ENCODE data around the gene ERICH6B. TPM values are rescaled to one million over a fixed set of nuclear protein-coding genes. Genes with fewer than 3 reads are reported as not detected.
"Not testable (repeated sequence)": the region's sequence is repeated elsewhere in the genome, so short reads cannot be mapped to it uniquely, and the experiment has no call there.

ERICH6B gene
- total RNA-seq, 4 donors from 2014 or later = not detected

DNA sequence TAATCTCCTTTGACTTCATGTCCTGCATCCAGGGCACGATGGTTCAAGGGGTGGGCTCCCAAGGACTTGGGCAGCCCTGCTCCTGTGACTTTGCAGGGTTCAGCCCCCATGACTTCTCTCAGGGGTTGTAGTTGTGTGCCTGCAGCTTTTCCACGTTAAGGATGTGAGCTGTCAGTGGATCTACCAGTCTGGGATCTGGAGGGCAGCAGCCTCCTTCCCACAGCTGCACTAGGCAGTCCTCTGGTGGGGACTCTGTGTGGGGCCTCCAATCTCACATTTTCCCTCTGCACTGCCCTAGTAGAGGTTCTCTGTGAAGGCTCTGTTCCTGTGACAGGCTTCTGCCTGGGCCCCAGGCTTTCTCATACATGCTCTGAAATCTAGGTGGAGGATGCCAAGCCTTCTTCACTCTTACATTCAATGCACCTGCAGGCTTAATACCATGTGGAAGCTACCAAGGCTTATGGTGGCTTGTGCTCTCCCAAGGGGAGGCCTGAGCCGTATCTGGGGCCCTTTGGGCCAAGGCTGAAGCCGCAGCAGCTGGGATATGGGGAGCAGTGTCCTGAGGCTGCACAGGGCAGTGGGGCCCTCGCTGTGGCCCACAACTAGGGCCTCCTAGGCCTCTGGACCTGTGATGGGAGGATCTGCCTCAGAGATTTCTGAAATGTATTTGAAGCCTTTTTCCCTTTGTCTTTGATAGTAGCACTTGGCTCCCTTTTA lies 39.3 kb upstream of the ERICH6B start:
- no peak for TF ChIP-seq POLR2A (IDR thresholded peaks at IDR 0.05)
- TF ChIP-seq, protein P1, sequence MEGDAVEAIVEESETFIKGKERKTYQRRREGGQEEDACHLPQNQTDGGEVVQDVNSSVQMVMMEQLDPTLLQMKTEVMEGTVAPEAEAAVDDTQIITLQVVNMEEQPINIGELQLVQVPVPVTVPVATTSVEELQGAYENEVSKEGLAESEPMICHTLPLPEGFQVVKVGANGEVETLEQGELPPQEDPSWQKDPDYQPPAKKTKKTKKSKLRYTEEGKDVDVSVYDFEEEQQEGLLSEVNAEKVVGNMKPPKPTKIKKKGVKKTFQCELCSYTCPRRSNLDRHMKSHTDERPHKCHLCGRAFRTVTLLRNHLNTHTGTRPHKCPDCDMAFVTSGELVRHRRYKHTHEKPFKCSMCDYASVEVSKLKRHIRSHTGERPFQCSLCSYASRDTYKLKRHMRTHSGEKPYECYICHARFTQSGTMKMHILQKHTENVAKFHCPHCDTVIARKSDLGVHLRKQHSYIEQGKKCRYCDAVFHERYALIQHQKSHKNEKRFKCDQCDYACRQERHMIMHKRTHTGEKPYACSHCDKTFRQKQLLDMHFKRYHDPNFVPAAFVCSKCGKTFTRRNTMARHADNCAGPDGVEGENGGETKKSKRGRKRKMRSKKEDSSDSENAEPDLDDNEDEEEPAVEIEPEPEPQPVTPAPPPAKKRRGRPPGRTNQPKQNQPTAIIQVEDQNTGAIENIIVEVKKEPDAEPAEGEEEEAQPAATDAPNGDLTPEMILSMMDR (IDR thresholded peaks at IDR 0.05) = no peak
- intact Hi-C loops (cut with DNase I; ENCODE audit: low total_unique reads) = no loop called here
- Histone ChIP-seq H3K9me3 (no peaks in the 10 kb centered on the region), H3K27ac (no peak overlapping the region), H3K36me3 (no peaks in the 10 kb centered on the region), H3K27me3 (no peaks in the 10 kb centered on the region), H3K4me3 (no peak overlapping the region), H3K4me1 (no peaks in the 10 kb centered on the region)
- no peak for DNase-seq

- H3K9me3 ChIP-seq; intact Hi-C loops (cut with DNase I; ENCODE audit: low total_unique reads); H3K27ac ChIP-seq; H3K27me3 ChIP-seq; H3K4me1 ChIP-seq; DNase-seq; H3K36me3 ChIP-seq; H3K4me3 ChIP-seq: not testable (repeated sequence)
Observed at GRCh38 chr13:45645263-45645662, 29.7 kb upstream of the ERICH6B start.

DNA sequence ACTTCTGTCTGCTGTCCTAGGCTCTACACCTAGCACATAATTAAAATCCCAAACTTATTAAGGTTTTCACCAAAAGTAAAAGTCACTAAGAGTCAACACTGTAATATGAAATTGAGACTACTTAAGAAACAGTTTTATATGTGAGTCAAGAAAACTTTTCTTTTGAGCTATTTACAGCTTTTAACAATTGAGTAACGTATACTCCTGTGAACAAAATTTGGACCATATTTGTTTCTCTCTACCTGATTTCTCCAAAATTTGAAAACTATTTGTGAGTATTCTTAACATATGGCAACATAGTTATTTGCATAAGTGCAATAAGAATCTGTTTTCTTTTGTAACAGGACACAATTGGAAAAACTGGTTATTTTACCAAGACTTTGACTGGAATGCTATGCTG lies 26.6 kb upstream of the ERICH6B start:
- intact Hi-C loops (cut with DNase I; ENCODE audit: low total_unique reads); H3K27me3 ChIP-seq; DNase-seq; H3K27ac ChIP-seq; H3K36me3 ChIP-seq; H3K4me3 ChIP-seq; H3K9me3 ChIP-seq; H3K4me1 ChIP-seq: not testable (repeated sequence)

- H3K27me3 ChIP-seq; H3K27ac ChIP-seq; DNase-seq; H3K9me3 ChIP-seq; intact Hi-C loops (cut with DNase I; ENCODE audit: low total_unique reads); H3K4me3 ChIP-seq; H3K4me1 ChIP-seq; H3K36me3 ChIP-seq: not testable (repeated sequence)
Observed at GRCh38 chr13:45635291-45635690, 19.8 kb upstream of the ERICH6B start.

DNA sequence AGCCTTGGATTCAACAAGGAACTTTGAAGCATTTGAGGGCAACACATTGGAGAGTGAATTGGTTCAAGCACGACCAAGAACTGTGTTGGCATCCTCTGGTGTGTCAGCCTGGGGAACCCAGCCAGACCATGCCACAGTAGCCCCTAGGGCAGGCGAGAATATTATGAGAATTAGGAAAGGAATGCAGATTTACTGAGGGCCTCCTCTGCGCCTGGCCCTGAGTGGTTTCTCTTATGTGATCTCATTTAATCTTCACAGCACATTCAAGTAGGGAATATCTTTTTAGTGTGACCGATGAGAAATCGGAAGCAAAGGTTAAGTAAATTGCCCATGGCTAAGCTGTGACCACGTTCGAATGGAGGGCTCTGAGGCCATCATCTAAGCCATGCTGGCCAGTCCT lies 15.3 kb upstream of the ERICH6B start:
- H3K9me3 ChIP-seq = no peaks in the 10 kb centered on the region
- no peaks in the 10 kb centered on the region for H3K27me3 ChIP-seq
- DNase-seq = no peak
- H3K27ac ChIP-seq = no peak overlapping the region
- H3K4me1 ChIP-seq = no peaks in the 10 kb centered on the region
- TF ChIP-seq POLR2A (IDR thresholded peaks at IDR 0.05) = no peak
- TF ChIP-seq, protein P1 (IDR thresholded peaks at IDR 0.05) = no peak
- H3K4me3 ChIP-seq = no peak overlapping the region
- intact Hi-C loops (cut with DNase I; ENCODE audit: low total_unique reads) = no loop called here
- H3K36me3 ChIP-seq = no peaks in the 10 kb centered on the region

GRCh38 chr13:45629940-45630339 lies 14.4 kb upstream of the ERICH6B start:
- TF ChIP-seq POLR2A (IDR thresholded peaks at IDR 0.05) = no peak
- TF ChIP-seq, protein P1 (IDR thresholded peaks at IDR 0.05) = no peak
- Histone ChIP-seq H3K4me1 (no peaks in the 10 kb centered on the region), H3K27me3 (no peaks in the 10 kb centered on the region), H3K36me3 (no peaks in the 10 kb centered on the region), H3K9me3 (no peaks in the 10 kb centered on the region), H3K27ac (no peak overlapping the region), H3K4me3 (no peak overlapping the region)
- DNase-seq = no peak
- intact Hi-C loops (cut with DNase I; ENCODE audit: low total_unique reads) = no loop called here

DNA sequence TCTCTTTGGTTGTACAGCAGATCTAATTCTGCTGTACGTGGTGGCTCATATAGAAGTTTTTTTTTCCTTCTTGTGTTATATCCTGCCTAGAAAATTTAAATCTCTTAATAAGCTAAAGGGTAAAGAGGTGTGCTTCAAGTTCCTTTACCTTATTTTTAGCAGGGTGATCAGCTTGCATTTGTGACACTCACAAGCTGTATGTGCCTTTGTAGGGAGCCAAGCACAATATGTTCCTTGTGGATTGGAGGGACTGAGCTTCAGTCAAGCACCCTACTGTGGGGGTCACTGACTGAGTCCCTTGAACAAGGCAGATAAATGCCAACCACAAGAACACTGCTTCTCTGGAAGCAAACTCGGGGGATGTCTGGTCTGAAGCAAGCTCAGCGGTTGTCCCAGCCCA lies 12.6 kb upstream of the ERICH6B start:
- H3K27ac ChIP-seq = no peak overlapping the region
- no peak overlapping the region for H3K4me3 ChIP-seq
- no peaks in the 10 kb centered on the region for H3K36me3 ChIP-seq
- no peak for DNase-seq
- no peaks in the 10 kb centered on the region for H3K9me3 ChIP-seq
- no peaks in the 10 kb centered on the region for H3K27me3 ChIP-seq
- no peaks in the 10 kb centered on the region for H3K4me1 ChIP-seq
- TF ChIP-seq, protein P1 (IDR thresholded peaks at IDR 0.05) = no peak
- no peak for TF ChIP-seq POLR2A (IDR thresholded peaks at IDR 0.05)
- intact Hi-C loops (cut with DNase I; ENCODE audit: low total_unique reads) = no loop called here

Data from uterus (tissue), 4 donors.